ENCODE data around the gene KCNMA1.

KCNMA1 gene

DNA sequence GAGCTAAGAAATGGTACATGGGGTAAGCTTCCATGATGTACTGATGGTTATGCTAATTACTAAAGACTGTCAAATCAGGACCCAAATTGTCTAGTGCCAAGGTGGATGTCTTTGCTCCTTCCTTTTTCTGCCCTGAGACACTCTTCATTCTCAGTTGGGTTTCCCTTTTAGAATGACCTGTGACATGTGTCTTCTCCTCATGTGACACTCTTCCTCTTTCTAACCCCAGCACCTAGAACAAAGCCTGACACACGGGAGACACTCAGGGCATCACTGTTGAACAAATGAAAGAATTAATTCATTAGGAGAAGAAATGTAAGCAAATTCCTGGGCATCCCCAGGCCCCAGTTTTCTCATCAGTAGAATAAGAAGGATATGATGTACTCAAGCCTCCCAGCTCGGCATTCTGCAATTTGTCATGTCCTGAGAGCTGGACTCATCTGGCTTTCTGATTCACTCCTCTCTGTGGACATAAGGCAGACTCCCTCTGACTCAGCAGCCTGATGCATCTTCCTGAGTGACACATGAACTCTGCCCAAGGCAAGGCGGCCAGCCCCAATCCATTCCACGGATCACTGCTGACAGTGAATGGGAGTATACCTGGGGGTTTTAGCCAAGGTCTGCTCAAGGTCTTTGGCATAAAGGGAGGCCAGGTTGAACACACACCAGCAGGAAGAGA lies 473.8 kb downstream of the KCNMA1 start:
- no peak for DNase-seq

DNA sequence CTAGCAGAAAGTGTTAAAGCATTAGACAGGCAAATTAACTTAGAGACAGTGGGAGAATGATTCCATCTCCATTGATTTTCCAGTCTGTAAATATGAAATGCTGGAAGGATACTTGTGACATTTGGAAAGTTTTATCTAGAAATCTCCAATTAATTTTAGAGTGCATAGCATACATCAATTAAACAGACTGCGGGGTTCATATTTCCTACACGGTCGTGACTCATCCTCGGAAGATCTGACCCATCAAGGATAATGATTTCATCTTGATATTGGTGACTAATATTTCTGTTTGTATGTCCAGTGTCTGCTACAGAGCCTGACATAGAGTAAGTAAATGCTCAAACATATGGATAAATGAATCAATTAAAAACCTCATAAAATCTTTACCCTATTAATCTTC lies 474.9 kb downstream of the KCNMA1 start:
- no peak for DNase-seq

DNA sequence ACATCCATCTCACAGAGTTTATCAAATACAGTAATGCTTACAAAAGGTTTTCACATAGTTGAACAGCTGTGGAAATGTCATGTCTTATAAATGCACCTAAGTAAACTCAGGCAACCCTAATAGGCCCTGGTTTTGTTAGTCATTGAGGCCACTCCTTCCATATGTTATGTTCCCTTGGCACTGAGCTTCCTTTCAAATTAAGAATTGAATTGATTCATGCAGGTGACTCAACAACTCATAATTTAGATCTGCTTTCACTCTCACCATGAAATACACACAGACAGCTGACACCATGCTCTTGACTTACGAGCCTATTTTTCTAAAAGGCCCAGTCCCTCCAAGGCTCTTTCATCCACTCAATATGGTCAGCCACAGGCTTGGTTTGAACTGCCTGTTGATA lies 476.9 kb downstream of the KCNMA1 start:
- DNase-seq: no peak

DNA sequence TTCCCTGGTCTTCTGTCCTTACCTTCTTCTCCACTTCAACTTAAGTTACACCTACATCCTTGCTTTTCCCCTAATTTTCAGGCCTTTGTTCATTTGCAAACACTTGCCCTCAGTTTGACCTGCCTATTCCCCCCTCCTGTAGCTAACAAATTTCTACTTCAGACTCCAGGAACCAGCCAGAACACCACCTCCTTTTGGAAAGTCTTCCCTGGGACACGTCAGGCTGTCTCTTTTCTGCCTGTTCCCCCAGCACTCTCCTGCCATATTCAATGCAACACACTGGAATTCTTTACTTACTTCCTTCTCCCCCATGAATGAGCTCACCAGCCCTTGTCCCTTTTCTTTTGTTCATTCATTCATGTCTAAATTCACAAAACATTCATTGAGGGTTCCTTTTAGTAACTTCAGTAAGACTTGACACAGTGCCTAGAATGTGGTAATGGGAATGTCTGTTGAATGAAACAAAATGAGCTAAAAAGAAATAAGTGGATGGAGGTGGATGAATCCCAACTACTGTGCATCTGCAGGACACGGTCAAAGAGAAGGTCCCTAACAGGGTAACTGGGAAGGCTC lies 478.0 kb downstream of the KCNMA1 start:
- DNase-seq: no peak

DNA sequence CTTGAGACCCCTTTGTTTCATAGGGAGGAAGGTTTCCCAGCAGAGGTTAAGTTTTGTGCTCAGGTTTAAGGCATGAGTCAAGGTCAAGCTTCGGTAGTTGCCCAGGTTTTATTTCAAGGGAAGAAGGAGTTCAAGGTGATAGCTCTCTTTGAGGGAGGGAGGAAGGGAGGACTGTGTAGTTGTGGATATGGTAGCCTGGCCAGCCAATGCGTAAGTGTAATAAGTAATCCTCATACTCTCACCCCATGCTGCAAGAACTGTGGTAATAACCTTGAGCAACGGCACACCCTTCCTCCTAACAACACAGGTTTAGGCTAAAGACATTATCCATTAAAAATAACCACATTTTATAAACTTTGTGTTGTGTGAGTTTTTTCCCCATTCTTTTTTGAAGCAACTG lies 478.9 kb downstream of the KCNMA1 start:
- no peak for DNase-seq

DNA sequence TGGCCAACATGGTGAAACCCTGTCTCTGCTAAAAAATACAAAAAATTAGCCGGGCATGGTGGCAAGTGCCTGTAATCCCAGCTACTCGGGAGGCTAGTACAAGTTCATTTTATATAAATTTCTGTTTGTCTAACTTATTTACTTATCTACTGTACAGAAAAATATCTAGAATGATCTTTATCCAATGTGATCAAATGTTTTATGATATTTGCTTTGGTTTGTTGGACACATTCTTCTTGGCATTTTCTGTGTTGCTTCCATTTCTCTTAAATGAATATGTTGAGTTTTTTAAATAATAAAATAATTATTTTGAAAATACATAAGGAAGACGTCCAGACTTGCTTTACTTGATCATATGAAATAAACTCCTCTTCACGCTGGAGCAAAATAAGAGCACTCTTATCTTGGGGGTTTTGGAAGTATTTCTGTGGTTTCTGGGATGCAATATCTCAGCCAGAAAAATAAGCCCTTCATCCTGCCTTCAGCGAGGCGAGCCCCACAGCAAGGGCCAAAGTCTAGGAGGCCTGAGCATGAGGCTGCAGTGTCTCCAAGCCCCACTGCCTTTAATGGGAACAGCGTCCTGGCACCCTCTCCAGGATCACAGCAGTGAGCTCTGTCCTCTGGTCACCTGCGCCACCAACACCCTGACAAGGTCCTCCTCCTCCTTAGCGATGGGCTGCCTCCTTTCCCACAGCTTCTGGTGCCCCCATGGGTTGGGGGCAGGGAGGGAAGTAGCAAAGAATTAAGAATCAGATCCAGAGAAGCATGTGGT lies 480.2 kb downstream of the KCNMA1 start:
- DNase-seq: no peak

DNA sequence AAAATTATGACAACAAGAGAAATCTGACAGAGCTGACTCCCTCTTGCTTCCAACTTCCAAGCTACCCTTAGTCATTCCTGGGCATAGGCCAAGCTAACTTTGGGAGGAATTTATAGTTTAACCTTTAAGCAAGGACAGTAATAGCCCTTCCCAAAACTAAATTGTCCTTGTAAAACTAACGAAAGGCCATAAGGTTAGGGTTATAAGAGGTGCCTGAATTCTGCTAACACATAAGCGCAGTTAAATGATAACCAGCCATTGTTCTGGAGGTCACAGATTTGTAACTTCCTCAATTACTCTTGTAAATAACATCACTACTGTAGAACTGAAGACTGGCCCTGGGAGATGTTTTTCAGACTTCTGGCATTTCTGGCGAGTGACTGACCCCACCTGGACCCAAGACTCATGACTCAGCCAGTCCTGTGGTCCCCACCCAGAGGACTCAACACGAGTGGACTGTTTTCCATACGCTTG lies 481.2 kb downstream of the KCNMA1 start:
- DNase-seq: no peak

DNA sequence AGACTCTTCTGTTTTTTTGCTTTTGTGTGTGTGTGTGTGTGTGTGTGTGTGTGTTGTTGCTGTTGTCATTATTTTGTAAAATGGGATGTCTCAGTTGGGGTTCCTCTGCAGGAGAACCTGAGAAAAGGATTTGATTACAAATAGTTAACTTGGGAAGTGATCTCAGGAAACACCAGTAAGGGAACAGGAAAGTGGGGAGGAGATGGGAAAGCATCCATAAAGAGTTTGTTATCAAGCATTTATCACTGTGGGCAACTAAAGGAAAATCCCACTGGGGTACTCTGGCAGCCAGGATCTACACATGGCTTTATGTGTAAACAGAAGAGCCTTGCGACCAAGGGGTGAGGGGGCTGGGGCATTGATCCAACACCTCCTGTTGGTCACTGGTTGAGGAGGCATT lies 485.4 kb downstream of the KCNMA1 start:
- no peak for DNase-seq

DNA sequence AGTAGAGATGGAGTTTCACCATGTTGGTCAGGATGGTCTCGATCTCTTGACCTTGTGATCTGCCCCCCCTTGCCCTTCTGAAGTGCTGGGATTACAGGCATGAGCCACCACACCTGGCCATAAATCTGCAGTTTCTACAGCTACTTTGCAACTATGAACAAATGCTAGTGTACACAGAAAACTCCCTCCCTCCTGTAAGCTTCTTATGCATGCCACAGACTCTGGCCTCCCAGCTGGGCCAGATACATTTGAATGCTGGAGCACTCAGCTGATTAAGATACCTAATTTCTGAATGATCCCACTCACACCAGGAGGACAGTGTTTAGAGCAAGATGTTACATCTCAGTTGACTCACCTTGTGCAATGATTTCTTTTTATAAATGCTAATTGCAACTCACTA lies 486.2 kb downstream of the KCNMA1 start:
- DNase-seq: no peak

DNA sequence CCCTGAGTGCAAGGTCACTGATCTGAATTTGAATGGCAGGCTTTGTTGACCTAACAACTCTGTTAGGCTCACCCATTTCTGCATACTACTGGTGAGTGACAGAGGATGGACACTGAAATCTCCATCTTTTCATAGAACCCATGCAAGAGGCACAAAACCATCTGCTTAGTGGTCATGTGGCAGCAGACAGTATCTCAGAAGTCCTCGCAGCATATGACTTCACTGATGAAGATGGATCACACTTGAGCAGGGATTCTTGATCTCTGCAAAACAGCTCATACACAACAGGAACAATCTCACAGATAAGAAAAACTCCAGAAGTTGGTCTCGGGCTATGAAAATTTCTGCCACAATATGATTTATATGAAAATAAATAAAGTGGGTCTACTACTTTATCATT lies 487.9 kb downstream of the KCNMA1 start:
- no peak for DNase-seq

DNA sequence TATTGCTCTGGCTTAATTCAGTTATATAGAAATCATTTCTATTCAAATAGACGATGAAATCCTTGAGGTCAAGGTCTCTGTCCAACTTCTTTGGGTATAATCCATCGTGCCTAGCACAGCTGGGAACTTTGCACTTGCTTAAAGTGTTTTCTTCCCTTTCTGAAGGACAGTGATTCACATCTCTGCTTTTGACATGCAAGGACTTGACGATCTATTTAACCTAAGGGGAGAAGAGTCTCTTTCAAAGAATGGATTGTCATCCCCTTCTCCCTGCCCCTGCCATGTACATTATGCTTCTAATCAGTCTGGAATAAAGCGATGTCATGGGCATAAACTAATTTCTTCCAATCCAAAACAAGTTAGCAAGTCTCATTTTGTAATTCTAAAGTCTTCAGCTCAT lies 488.6 kb downstream of the KCNMA1 start:
- DNase-seq: no peak

DNA sequence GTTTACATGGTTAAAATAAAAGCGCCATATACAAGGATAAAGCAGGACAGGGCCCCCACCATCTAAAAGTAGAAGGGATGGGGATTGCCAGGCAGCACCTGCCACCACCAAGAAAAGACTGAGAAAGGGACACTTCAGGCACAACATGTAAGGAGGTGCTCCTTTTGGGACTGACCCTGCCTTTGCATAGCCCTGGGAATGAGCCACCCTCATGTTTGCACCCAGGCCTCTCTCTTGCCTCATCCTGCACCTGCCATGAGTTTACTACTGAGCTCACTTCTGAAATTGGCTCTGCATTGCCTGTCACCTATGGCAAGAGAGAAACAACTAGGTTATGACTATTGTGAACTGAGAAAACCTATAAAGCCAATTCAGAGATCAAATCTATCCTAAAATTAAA lies 489.7 kb downstream of the KCNMA1 start:
- DNase-seq: no peak

DNA sequence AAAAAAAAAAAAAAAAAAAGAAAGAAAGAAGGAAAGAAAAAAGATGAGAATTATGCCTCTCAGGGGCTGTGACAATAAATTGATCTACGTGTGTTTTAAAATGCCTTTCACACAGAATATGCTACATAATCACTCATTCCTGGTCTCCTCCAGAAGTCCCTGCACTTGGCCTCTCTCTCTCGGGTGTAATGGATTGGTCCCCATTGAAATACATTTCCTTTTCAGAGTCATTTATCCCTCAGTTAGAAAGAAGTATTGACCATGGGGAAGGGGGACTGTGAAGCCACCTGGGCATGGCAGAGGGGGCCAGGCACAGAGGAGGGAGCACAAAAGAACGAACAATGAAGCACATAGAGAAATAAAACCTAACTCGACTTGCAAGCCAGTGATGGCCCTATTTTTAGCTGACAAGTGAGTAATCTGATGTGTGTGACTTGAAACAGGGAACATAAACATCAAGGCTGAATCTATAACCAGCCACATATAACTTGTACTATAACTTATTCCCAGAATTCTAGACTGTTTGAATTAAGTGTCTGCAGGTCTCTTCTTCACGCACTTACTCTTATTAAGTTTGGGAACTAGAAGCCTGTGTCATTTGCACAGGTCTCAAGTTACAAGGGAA lies 490.8 kb downstream of the KCNMA1 start:
- DNase-seq: no peak

DNA sequence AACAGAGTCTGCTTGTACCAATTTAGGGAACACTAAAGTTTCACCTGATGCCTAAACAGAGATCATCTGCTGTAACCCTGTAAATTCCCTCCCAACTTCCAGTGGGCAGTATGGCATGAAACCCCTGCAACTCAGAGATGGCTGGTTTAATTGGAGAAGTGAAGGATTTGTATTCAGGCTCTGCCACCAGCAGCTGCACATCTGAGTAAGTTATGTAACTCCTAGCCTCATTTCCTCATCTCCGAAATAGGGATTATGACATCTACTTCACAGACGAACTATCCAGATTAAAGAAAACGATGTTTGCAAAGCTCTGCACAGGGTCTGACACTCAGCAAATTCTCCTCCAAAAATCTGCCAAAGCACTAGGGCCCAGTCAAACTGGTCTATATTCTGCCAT lies 493.0 kb downstream of the KCNMA1 start:
- no peak for DNase-seq

DNA sequence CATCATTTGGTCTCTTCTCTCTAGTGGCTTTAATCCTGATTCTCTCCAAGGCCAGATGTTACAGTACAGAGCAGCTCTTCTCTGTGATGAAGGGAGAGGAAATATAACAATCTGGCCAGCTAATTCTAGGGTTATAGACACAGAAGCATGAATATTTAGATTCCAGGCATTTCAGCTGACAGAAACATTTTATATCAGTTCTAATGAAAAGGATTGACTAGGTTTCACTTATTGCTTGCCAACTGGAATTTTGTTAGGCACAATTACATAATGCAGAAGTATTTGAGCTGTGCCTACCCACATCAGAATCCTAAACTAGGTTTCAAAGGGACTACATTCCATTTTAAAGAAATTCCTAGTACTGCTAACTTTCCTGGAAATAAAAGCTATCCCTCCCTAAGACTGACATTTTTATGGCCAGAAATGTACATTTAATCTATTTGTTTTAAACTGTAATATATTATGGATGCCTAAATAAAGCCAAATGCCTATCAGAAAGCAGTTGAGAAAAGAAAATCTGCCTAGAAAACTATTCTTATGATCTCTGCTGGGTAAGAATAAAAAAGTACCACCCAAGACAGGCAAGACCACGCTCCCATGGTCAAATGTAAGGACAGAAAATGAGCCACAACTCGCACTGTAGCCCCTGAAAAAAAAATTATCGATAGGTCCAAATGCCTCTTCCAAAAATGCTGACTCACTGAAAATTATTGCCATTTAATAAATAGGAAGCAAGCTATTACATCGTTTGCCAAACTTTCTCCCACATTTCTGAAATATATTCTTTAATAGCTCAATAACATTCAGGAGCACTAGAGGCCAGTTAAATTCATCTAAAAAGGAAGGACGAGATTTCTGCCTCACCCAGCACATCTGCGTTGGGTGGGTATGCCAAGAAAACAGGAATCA lies 498.1 kb downstream of the KCNMA1 start:
- DNase-seq: no peak

DNA sequence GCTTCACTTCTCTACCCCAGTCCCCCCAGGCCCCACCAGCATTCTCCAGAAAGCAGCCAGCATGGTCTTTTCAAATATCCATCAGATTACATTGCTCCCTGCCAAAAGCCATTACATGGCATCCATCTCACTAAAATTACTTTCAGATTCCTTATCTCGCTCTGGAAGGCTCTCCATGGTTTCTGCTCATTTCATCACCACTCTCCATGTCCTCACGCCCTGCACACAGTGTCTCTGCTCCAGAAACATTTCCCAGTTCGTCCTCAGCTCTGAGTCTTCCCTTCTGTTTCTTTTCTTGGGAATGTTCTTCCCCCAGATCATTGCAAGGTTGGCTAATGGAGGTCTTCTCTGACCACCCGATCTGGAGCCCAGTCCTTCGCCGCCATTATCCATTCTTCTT lies 499.1 kb downstream of the KCNMA1 start:
- DNase-seq: no peak

DNA sequence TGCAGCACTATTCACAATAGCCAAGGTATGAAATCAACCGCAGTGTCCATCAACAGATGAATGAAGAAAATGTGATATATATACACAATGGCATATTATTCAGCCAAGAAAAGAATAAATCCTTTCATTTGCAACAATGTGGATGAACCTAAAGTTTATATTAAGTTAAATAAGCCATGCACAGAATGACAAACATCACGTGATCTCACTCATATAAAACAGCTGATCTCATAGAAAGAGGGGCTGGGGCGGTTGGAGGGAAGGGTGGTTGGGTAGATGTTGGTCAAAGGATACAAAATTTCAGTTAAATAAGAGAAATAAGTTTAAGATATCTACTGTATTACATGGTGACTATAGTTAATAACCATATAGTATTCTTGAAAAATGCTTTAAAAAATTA lies 502.1 kb downstream of the KCNMA1 start:
- no peak for DNase-seq

DNA sequence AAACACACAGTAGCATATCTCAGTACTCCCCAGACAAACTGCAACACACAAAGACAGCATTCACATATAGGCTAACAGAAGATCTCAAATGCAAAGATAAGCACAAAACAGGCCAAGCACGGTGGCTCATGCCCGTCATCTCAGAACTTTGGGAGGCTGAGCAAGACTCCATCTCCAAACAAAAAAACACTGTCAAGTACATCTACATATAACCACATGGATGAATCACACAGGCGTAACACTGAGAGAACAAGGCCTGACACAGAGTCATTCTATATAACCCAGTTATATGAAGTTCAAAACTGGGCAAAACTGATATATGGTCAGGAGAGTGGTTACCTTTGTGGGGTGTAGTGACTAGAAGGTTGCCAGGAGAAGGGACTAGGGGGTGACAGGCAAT lies 506.4 kb downstream of the KCNMA1 start:
- no peak for DNase-seq

DNA sequence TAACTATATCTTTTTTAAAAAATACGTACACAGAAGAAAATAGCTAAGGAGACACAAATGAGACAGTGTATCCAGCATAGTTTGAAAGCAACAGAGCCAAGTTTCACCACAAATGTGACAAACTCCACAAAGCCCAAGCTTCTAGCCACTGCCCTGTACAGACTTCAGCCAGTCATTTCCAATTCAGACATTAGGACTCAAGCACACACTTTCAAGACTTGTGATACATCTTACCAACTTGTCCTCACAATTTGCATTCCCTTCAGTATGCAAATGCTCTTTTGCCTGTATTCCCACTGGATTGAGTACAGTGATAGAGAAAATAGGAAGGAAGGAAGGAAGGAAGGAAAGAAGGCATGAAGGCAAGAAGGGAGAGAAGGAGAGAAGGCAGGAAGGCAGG lies 510.4 kb downstream of the KCNMA1 start:
- no peak for DNase-seq

DNA sequence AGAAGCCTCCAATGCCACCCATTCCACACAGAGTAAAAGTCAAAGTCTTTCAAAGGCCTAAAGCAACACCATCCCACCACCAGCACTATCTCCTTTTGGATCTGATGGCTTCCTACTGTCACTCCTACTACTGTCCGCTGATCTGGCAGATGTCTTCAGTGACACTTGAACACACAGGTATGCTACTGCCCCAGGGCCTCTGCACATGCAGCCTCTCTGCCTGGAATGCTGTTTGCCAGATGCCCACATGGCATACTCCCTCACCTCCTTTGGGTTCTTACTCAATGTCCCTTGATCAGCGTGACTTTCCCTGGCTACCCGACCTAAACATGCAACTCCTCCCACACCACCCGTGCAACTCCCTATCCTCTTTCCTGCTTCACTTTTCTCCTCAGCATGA lies 512.4 kb downstream of the KCNMA1 start:
- DNase-seq: no peak

DNA sequence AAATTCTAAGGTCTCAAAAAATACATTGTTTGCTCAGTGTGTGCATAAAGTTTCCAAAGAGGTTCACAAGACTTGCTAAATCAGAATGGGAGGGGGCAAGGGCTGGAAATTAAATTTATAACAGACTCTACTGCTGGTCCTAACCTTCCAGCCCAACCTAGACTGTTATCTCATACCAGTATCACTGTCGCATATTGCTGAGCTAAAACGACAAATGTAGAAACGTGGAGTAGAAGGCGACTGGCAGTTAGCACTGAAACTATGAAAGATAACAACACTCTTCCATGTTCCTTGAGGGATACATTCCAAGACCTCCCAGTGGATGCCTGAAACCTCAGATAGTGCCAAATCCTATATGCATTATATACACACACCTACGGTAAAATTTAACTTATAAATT lies 514.3 kb downstream of the KCNMA1 start:
- no peak for DNase-seq

DNA sequence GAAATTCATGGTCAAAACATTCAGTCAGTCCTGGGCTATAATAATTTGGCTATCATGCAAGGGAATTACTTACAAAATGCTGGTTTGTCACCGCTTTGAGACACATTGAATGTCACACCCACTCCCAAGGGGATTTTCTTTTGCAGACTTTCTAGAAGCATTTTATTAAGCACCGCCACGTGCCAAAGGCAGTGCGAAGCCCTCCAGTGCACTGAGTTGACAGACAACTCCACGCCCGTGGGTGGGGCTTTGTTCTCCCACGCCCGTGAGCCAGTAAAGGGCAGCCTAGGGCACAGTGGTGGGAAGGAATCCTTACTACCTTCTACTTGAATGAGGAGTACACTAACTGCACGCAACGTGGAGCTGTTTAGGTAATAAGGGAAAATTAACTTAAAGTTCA lies 515.8 kb downstream of the KCNMA1 start:
- no peak for DNase-seq
